ENCODE results near the gene EVI5.
"Not testable (repeated sequence)": the region's sequence is repeated elsewhere in the genome, so short reads cannot be mapped to it uniquely, and the experiment has no call there.

Gene EVI5

GRCh38 chr1:92791487-92792066 lies 6.7 kb upstream of the EVI5 start:
- no peak for DNase-seq

- no peak for DNase-seq
These were observed 6.0 kb upstream of the EVI5 start for GRCh38 chr1:92790867-92791266.

GRCh38 chr1:92790081-92790480 lies 5.2 kb upstream of the EVI5 start:
- no peak for DNase-seq

GRCh38 chr1:92786111-92786901 lies 1.4 kb upstream of the EVI5 start:
- DNase-seq, result no peak

GRCh38 chr1:92784021-92784638 lies 778 bp downstream of the EVI5 start:
- no peak for DNase-seq

- DNase-seq, result not testable (repeated sequence)
These were observed 1.4 kb downstream of the EVI5 start for GRCh38 chr1:92783550-92783949.

GRCh38 chr1:92778376-92778775 lies 6.5 kb downstream of the EVI5 start:
- DNase-seq, result no peak

- DNase-seq, result no peak
These were observed 10.5 kb downstream of the EVI5 start for GRCh38 chr1:92774407-92774806.

GRCh38 chr1:92773749-92774148 lies 11.2 kb downstream of the EVI5 start:
- DNase-seq, result not testable (repeated sequence)

GRCh38 chr1:92769856-92770255 lies 15.1 kb downstream of the EVI5 start:
- no peak for DNase-seq

GRCh38 chr1:92768915-92769314 lies 16.0 kb downstream of the EVI5 start:
- DNase-seq, result no peak

- DNase-seq, result no peak
These were observed 16.6 kb downstream of the EVI5 start for GRCh38 chr1:92768296-92768695.

GRCh38 chr1:92764116-92764515 lies 20.8 kb downstream of the EVI5 start:
- DNase-seq, result no peak

- DNase-seq, result no peak
These were observed 22.6 kb downstream of the EVI5 start for GRCh38 chr1:92762355-92762754.

- no peak for DNase-seq
These were observed 25.5 kb downstream of the EVI5 start for GRCh38 chr1:92759361-92759760.

- DNase-seq, result no peak
These were observed 28.4 kb downstream of the EVI5 start for GRCh38 chr1:92756537-92756936.

- DNase-seq, result no peak
These were observed 29.1 kb downstream of the EVI5 start for GRCh38 chr1:92755541-92756461.

- no peak for DNase-seq
These were observed 30.2 kb downstream of the EVI5 start for GRCh38 chr1:92754719-92755050.

GRCh38 chr1:92754000-92754718 lies 30.7 kb downstream of the EVI5 start:
- no peak for DNase-seq

- DNase-seq, result no peak
These were observed 32.2 kb downstream of the EVI5 start for GRCh38 chr1:92752719-92753118.

GRCh38 chr1:92749024-92749634 lies 35.8 kb downstream of the EVI5 start:
- DNase-seq, result no peak

GRCh38 chr1:92748138-92748537 lies 36.8 kb downstream of the EVI5 start:
- no peak for DNase-seq

Data from GOT3 (cell line).